CD4-positive, alpha-beta T cell treated with Interleukin-4 for 1 hour (primary cell): ENCODE measurements around the gene DMAP1.
A peak's percentile ranks its signal among the peaks of the same experiment; 100 is the strongest.
"Not testable (repeated sequence)": the region's sequence is repeated elsewhere in the genome, so short reads cannot be mapped to it uniquely, and the experiment has no call there.

ENCODE experiments used
- DNase-seq, 2 donors: peaks; one replicate each; pipeline ENCODE4 v3.0.0-alpha.2; 2020 to 2022

Gene DMAP1, protein sequence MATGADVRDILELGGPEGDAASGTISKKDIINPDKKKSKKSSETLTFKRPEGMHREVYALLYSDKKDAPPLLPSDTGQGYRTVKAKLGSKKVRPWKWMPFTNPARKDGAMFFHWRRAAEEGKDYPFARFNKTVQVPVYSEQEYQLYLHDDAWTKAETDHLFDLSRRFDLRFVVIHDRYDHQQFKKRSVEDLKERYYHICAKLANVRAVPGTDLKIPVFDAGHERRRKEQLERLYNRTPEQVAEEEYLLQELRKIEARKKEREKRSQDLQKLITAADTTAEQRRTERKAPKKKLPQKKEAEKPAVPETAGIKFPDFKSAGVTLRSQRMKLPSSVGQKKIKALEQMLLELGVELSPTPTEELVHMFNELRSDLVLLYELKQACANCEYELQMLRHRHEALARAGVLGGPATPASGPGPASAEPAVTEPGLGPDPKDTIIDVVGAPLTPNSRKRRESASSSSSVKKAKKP

DNA sequence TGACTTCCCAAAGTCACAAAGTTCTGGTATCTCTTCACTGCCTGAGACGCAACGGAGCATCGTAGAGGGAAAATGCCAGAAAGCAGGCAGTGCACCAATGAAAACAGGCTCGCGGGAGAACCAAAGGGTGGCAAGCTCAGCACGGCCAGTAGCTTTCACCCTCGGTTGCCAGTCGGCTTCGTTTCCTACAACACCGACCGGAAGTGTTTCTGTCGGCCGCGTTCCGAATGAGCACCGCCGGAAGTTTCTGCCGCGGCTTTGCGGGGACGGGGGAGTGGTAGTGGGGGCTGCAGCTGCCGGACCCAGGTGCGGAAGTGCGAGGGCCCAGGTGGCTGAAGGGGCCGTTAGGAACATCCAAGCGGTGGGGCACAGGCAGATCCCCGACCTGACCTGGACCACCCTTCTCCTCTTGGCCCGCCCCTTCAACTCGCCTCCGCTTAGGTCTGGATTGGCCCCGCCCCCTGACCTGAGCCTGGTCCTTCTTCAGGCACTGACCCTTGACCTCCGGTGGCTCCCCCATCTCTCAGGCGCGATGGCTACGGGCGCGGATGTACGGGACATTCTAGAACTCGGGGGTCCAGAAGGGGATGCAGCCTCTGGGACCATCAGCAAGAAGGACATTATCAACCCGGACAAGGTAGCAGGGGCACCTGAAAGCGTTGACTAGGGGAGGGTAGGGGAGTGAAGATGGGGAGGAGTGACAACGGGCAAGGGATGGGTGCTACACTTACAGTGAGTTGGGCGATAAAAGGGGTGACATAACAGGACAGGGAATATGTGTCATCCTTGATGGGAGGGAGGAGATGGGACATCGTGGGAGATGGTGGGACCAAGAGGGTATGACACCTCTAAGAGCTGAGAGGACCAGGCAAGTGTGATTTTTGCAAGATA, at the start of gene DMAP1:
Gene DMAP1, plus strand, starts transcription at position 250 of the 891 bp plus-strand sequence. Its CDS starts 283 bp downstream, at position 533.
- DNase-seq = peak; percentile 84 to 90

DNA sequence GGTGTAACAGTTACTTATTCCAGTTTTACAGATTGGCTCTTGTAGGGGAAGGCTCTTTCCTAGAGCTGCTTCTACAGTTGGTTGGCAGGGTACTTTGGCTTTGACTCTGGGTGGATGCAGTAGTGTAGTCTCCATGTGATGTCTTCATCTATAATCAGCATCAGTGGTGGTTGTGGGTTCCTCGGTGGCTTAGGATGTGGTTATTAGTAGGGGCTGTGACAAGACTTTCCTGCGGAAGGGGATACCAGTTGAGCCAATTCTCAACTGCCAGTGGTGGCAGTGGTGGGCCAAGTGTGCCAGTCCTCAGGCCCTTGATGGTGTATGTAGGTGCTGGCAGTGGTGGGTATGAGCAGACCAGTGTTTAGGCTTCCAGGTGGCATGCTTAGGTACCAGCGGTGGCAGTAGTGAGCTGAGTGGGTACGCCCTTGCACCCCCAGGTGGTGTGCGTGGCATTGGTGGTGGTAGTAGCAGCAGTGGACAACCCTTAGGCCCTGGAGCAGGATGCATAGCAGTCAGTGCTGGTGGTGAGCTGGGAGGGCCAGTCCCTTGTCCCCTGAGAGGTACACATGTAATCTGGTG, 44.7 kb upstream of the DMAP1 start:
- no peak for DNase-seq

DNA sequence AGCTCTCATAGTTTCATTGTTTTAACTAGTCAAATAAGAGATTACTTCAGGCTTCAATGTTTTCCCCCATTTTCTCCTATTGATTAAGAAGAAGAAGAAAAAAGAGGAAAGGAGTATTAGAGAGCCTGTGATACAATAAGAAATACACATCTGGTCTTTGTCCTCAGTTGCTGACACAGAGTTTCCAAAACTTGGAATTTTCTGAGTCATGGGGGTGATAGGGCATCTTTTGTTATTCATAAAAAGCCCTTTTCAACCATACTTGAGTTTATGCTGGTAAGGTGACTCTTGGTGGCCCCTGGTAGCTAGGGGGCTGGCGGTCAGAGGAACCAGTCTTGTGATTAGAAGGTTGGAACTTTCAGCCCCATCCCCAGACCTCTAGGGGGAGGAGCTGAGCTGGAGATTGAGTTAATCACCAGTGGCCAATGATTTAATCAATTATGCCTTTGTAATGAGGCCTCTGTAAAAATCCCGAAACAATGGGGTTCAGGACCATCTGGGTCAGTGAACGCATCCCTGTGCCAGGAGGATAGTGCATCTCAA, 42.9 kb upstream of the DMAP1 start:
- no peak for DNase-seq

DNA sequence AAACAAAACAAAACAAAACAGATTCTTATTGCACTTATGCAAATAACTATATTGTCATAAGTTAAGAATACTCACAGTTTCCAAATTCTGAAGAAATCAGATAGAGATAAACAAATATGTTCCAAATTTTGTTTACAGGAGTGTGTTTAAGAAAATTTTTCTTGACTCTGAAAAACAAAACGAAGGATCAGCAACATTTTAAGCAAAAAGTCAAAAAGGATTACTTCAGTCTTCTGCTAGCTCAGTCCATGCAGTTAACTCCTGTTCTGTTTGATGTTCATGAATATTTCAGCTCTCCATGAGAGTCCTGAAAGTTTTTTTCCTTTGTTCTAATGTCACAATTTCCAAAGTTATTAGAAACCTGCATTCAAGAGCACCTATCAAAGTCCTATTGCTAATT, 38.6 kb upstream of the DMAP1 start:
- no peak for DNase-seq

DNA sequence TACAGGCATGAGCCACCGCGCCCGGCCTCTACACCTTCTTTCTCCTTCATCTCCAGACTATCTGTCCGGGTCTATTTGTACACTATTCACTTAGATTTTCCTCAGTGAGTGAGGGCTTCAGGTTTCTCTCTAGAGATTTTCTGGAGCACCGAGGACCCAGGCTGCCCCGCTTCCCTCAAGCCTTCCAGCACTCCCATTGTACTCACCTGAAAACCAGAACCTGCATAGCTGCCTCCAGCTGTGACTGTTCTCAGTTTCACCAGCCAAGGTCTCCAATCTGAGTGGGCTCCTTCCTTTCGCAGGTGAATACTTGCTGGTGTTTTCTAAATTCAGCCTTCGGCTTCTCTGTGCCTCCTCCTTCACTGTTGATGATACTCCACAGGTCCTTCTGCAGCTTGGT, 12.9 kb upstream of the DMAP1 start:
- no peak for DNase-seq

DNA sequence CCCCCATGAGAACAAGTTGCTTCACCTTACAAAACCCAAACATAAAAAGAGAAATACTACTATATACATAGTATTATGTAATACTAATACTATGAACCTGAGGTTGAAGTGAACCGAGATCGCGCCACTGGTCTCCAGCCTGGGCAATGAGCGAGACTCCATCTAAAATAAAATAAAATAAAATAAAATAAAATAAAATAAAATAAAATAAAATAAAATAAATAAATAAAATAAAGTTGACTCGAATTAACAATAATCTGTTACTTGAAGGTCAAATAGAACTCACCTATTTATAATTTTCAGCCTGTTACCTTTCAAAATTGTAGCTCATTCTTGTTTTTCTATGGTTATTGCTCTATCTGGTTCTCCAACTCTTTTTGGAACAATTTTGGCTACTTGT, 6.7 kb upstream of the DMAP1 start:
- DNase-seq = not testable (repeated sequence)

DNA sequence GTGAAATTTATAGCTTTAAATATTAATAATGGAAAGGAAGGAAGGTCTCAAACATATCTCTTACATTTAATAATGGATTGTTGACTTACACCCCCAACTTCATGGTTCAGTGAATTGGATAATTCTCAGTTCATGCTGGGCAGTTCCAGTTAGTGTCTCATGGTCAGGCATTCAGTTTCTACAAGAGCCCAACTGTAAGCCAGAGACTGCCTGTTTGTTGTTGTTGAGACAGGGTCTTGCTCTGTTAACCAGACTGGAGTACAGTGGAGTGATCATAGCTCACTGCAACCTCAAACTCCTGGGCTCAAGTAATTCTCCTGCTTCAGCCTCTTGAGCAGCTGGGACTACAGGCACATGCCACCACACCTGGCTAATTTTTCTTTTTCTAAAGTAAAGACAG, 5.0 kb upstream of the DMAP1 start:
- DNase-seq = no peak

DNA sequence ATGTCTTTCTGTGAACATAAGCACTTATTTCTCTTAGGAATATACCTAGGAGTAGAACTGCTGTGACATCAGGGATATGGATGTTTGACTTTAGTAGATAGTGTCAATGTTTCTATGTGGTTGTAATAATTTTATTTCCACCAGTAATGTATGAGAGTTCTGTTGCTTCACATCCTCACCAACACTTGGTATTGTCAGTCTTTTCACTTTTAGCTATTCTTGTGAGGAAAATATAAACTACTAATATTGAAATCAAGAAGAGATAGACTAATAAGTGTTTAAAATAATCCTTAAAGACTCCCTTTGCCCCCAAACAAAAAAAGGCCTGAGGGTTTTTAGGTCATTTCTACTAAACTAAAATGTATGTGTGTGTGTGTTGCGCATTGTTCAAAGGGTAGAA, 2.7 kb upstream of the DMAP1 start:
- DNase-seq = no peak

DNA sequence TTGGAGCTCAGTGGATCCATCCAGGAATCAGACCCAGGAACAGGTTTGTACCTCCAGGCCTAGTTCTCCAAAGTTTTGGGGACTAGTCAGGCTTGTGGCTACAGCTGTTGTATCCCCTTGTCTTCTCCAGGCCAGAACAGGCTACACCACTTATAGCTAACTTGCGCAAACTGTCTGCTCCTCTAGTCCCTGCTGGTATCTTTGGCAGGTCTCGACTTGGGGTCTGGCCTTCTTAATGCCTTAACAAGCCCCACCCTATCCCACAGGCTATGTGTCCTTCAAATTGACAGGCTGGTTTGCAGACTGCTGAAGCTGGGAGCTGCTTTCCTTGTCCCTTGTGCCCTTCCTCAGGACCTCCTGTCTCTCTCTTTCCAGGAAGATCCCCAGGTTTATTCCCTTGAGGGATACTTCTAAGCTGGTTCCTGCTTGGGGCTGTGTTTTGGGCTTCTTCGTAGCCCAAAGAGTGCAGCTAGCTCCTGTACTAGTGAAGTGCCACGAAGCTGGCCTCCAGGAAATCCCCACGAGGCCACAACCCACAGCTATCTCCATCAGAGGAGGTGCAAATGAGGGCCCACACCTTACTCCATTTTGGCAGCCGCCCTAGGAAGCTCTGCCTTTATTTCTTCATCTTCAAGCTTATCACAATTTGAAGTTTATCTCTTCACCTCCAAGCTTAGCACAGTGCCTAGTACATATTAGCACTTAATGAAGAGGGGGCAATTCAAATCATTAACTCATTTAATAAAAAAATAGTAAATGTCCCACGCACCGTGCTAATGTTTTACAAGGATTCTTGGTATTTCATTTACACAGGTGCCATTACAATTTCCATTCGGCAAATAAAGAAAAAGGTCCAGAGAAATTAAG, 683 bp upstream of the DMAP1 start:
- DNase-seq = peak; percentile 34 to 62

DNA sequence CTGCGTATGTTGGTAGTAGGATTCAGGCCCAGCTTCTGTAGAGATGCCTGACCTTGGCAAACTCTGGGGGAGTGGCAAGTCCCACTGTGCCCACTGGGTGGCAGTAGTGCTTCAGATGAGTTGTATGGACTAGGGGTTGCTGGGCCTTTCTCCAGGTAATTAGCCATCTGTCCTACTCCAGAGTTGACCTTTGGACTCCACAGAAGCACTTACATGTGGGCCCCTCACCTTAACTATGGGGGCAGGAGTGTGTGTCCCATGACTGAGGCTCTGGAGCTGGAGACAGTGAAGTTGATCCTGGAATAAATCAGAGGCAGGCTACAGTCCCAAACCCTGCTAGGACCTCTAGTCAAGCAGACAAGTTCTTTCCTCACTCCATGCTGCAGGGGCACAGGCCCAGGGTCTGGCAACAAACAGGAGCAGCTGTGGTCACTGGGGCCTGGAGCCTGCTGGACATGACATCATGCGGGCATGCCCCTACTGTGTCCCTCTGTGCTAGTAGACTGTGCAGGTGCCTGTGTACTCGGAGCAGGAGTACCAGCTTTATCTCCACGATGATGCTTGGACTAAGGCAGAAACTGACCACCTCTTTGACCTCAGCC, 4.6 kb downstream of the DMAP1 start:
- DNase-seq = peak; percentile 66 to 69

DNA sequence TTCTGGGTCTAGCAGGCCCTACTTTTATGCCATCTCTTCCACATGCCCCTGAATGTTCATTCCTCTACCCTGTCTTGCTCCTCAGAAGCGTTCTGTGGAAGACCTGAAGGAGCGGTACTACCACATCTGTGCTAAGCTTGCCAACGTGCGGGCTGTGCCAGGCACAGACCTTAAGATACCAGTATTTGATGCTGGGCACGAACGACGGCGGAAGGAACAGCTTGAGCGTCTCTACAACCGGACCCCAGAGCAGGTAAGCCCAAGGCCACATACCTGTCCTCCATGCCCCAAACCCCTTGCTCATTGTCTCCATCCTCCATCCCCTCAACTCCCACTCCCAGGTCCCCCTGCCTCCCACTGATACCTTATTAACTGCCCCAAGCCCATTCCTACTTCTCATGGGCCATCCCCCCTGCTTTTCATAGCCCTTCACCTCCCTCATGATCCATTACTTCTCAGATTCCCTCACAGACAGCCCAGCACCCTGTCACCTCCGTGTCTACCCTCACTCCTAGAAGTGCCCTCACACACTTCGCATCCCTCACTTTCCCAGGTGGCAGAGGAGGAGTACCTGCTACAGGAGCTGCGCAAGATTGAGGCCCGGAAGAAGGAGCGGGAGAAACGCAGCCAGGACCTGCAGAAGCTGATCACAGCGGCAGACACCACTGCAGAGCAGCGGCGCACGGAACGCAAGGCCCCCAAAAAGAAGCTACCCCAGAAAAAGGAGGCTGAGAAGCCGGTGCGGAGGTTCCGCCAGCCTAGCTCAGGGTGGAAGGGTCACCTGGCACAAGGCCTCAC, 5.4 kb downstream of the DMAP1 start:
- no peak for DNase-seq

DNA sequence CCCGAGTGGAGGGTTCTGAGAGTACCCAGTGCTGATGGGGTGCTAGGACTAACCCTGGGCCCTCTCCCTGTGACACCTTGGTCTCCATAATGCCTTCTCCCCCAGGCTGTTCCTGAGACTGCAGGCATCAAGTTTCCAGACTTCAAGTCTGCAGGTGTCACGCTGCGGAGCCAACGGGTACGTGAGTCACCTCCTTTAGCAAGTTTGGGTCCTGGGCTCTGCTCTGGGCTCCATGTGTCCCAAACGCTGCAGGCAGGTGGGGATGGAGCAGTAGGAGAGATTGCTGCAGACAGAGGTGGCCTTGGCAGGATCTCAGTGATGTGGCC, 6.0 kb downstream of the DMAP1 start:
- no peak for DNase-seq

DNA sequence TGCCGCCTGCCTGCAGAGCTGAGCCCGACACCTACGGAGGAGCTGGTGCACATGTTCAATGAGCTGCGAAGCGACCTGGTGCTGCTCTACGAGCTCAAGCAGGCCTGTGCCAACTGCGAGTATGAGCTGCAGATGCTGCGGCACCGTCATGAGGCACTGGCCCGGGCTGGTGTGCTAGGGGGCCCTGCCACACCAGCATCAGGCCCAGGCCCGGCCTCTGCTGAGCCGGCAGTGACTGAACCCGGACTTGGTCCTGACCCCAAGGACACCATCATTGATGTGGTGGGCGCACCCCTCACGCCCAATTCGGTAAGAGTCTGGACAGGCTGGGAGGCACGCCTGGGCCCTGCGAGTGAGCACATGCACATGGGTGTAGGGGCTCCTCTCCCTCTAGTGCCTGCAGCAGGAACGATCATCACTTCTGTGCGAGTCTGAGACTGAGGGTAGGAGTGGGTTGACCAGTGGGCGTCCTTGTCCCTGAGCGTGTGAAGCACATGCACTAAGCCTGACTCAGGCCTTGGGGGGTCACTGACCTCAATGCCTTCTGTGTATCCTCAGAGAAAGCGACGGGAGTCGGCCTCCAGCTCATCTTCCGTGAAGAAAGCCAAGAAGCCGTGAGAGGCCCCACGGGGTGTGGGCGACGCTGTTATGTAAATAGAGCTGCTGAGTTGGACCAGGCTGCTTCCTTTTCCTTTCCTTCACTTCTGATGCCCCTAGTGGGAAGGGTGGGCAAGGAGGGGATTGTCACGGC, 6.9 kb downstream of the DMAP1 start:
- DNase-seq = no peak

DNA sequence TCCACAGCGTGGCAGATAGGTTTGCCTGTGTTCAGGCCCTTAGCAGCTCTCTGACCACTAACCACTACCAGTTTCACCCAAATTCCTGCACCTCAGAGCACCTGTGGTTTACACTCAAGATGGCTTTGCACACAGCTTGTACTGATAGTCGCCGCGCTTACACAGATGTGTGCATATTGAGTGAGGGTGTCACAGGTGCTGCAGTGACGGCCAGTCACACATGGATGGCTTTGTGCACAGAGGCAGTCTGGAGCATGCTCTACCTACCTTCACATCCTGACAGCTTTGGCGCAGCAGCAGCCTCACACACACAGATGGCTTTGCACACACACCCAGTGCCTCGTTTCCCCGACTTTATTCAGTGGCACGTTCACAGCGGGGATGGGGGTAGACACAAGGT, 7.5 kb downstream of the DMAP1 start:
- no peak for DNase-seq

DNA sequence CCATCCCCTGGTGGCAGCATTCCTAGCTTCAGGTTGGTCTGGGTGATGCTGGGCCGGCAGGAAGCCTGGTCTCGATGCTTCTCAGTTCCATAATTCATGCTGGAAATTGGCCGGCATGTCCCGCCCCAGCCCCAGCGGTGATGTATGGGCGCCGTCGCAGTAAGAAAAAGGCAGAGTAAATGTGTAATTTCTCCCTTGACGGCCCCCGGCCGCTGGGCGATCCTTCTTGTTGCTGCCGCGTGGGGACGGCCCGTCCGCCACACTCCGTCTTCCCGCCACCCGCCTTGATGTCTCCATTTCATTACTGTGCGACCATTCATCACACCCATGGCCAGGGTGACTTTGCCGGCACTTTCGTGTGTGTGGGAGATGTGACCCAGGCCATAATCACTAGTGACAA, 8.5 kb downstream of the DMAP1 start:
- no peak for DNase-seq

DNA sequence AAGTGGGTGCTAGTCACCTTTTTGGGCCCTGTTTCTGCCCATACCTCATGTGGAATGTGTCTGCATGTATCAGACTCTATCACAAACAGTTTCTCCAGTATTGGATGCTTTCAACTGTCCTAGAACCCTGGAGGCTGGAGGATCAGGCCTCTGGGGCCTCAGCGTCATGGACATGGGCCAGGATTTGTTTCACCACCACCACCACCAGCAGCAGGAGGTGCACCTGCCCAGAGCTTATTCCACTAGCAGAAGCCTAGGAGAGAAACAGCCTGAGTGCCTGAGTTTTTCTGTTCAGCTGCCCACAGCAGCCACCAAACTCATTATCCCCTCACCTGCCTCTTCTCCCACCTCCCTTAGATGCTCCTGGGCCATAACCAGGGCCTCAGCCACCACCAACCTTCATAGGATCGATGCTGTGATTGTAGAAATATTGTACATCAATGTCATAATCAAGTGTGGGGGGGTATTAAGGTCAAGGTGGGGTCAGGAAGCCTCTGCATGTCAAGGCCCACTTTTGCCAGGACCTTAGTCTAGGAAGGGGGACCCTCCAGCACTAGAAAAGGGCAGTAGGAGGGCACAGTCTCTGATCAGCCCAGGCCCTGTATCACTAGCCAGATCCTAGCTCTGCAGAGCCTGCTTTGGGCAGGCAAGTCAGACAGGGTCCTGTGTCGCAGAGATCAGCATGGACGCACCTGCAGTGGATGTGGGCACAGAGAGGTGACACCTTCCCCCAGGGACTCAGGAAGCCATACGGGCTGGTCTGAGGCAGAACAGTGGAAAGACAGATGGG, 9.3 kb downstream of the DMAP1 start:
- no peak for DNase-seq

DNA sequence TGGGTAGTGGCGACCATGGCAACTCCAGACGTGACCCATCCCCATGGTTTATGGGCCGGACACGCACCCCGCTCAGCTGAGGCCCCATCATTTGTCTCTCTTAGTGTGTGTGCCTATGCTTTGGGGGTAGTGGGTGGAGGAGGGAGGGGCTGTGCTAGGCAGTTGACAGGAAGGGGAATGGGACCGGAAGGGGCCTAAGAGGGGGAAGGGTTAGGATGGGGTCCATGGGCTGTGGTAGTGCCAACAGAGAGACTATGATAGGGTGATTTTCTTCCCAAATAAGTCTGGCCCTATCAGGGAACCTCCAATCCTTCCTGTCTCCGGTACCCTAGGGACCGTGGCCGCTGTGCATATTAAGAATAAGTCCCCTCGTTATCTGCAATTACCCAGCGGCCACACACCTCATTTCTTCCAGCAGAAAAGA, 9.9 kb downstream of the DMAP1 start:
- DNase-seq = no peak

DNA sequence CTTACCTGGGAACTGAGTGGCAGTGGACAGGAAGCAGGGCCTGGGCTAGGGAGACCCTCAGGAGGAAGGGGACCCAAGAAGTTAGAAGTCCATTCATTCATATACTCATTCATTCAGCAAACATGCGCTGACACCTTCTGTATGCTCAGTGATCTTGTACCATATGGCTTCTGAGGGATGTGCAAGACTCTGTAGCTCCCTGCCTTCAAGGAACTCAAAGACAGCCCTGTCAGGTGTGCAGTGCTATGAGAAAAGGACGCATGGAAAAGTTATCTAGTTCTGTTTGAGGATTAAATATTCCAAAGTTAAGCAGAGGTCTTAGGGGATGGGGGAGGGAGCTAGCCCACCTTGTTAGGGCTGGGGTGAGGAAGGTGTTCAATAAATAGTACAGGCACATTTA, 12.5 kb downstream of the DMAP1 start:
- DNase-seq = no peak

DNA sequence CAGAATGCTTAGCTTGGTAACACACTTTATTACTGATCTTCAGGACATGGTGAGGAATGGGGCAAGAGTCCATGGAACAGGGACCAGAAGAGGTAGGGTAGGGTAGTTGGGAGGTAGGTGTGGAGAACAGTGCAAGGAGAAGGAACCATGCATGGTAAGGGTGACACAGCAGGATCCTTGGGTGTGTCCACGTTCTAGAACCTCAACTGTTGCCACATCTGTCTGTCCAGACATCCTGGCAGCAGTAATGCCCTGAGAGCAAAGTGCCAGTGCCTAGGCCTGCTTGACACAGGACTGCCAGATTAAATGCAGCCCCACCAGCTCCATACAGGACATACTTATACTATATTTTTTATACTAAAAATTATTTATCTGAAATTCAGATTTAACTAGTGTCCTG, 13.9 kb downstream of the DMAP1 start:
- peak in 1 of 2 donors; percentile 38 for DNase-seq
